Right lobe of liver (tissue), 6 donors: Measurements from ENCODE around the gene CRISP2. TPM values are rescaled to one million over a fixed set of nuclear protein-coding genes. Genes with fewer than 3 reads are reported as not detected.
"Not testable (repeated sequence)": the region's sequence is repeated elsewhere in the genome, so short reads cannot be mapped to it uniquely, and the experiment has no call there.

Experiments used
- ATAC-seq, 4 donors: fragments of 200-7000 bp; cut with Tn5 transposase; one replicate each; pipeline ENCODE4 v1.9.1; 2020; ENCODE audit warnings: mild to moderate bottlenecking in 4 of 4, moderate library complexity in 4 of 4
- DNase-seq, 3 donors: peaks; one replicate each; pipeline ENCODE4 v3.0.0-alpha.2; 2020
- H3K27ac ChIP-seq, 3 donors: fragments of 200-600 bp; one replicate each; pipeline ENCODE4 v1.8.0; 2022
- H3K27me3 ChIP-seq, 2 donors: fragments of 200-600 bp; one replicate each; pipeline ENCODE4 v1.8.0; 2022
- H3K36me3 ChIP-seq, 4 donors: fragments of 200-600 bp; sonication (generic) in 1 of 4; one replicate each; pipeline versions ENCODE4 v1.5.1 to v1.8.0; 2017 to 2022; ENCODE audit warnings: control low read depth in 1 of 4
- H3K4me1 ChIP-seq, 4 donors: fragments of 200-600 bp; sonication (generic) in 1 of 4; one replicate each; pipeline versions ENCODE4 v1.5.1 to v1.8.0; 2017 to 2022; ENCODE audit warnings: control low read depth in 1 of 4
- H3K4me3 ChIP-seq, 3 donors: fragments of 200-600 bp; one replicate each; pipeline ENCODE4 v1.8.0; 2022
- H3K9me3 ChIP-seq, 4 donors: fragments of 200-600 bp; sonication (generic) in 1 of 4; one replicate each; pipeline versions ENCODE4 v1.5.1 to v1.8.0; 2017 to 2022; ENCODE audit warnings: control low read depth in 1 of 4
- POLR2A ChIP-seq: fragments of 450-650 bp; IDR thresholded peaks from one replicate; pipeline ENCODE4 v1.6.1; 2017; ENCODE audit warnings: antibody characterized with exemption, mild to moderate bottlenecking
- WGBS: methylation state at CpG from one replicate; pipeline ENCODE4 v1.1.6; 2018; ENCODE audit warnings: low coverage, low lambda C conversion rate; ENCODE audit not compliant: insufficient coverage; ENCODE audit errors: missing lambda C conversion rate; 5-methylcytosine and 5-hydroxymethylcytosine counted together
- intact Hi-C, 2 donors: fragments of 100-400 bp; cut with DNase I; formaldehyde crosslinking; loops; one replicate each; pipeline versions ENCODE4 v1.11.2 to v1.14.1; 2022
- total RNA-seq, 6 experiments: library from RNA; depleted of rRNA in 2 of 6; stranded (reverse); fragments of >200 nt in 2 of 6; fragmentation: NEBNext Ultra II Directional in 3 of 6; extraction: Animal tissue kit (Norgen Biotek cat#: 25700) in 3 of 6; gene quantifications; one replicate each; pipeline versions ENCODE4 v1.1.0 to v1.2.4, GENCODE V29; 2016 to 2023
- TF ChIP-seq, protein P1 (sequence below), 4 donors: fragments of 200-600 bp in 3 of 4; fragments of 450-650 bp in 1 of 4; IDR thresholded peaks; one replicate each; pipeline versions ENCODE4 v1.5.1 to v1.8.0; 2016 to 2022; ENCODE audit warnings: antibody characterized with exemption in 4 of 4, mild to moderate bottlenecking in 2 of 4
- donor health status: DM: no; HTN: yes; CAD: no.
- donor health status: DM: no; HTN: no; CAD: no.
- donor health status: DM: no; HTN: no; CAD: no.
- donor health status: DM: no; HTN: yes; CAD: no.
- donor health status: DM: no; HTN: yes; CAD: no.

Gene CRISP2
- total RNA-seq, 6 experiments from 2014 or later, result not detected

DNA sequence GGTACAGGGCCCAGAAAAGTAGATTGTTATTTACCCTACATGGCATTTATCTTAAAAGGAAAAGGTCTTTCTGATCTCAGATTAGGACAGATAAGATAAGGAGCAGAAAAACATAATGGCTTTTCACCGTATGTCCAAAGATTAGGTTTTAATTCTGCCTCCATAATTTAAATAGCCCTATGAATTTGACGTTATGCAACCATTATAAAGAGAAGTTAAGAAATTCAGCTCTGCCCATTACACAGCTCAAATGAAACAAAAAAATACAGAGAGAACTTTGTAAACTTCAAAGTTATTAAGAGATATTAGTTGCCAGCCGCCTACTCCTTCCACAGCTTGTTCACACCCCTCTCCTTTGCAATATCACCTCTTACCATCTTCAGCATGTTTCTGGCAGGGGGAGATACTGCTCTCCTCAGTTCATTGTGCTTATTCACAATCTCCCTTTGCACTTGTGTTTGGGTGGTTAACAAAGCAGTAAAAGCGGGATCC, 22.7 kb upstream of the CRISP2 start:
- no peak for TF ChIP-seq POLR2A
- TF ChIP-seq, protein P1, sequence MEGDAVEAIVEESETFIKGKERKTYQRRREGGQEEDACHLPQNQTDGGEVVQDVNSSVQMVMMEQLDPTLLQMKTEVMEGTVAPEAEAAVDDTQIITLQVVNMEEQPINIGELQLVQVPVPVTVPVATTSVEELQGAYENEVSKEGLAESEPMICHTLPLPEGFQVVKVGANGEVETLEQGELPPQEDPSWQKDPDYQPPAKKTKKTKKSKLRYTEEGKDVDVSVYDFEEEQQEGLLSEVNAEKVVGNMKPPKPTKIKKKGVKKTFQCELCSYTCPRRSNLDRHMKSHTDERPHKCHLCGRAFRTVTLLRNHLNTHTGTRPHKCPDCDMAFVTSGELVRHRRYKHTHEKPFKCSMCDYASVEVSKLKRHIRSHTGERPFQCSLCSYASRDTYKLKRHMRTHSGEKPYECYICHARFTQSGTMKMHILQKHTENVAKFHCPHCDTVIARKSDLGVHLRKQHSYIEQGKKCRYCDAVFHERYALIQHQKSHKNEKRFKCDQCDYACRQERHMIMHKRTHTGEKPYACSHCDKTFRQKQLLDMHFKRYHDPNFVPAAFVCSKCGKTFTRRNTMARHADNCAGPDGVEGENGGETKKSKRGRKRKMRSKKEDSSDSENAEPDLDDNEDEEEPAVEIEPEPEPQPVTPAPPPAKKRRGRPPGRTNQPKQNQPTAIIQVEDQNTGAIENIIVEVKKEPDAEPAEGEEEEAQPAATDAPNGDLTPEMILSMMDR (IDR thresholded peaks at IDR 0.05), result no peak
- H3K27me3 ChIP-seq, result no peaks in the 10 kb centered on the region
- no peaks in the 10 kb centered on the region for H3K36me3 ChIP-seq
- intact Hi-C loops, result no loop called here
- H3K9me3 ChIP-seq, result no peaks in the 10 kb centered on the region
- DNase-seq (no peak), ATAC-seq (no peak)
- H3K4me1 ChIP-seq, result no peaks in the 10 kb centered on the region
- WGBS, result 51% methylated on average over 4 of the region's 4 CpGs
- no peak overlapping the region for H3K27ac ChIP-seq
- no peak overlapping the region for H3K4me3 ChIP-seq

DNA sequence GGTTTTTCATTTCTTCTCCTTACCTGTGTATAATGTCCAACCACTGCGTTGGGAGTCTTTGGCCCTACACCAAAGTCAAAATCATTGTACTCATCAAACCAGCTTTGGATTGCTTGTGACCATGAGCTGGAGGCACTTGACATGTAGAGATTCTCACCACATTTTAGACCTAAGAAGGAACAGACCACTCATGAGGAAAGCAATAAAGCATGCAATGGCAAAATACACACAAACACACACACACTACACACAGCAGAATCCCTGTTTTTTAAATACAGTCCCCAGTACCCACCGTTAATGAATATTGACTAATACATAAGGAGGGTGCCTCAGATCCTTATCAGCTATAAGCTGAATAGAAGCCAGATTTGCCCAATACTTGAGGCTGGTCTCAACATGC, 20.3 kb upstream of the CRISP2 start:
- no peaks in the 10 kb centered on the region for H3K36me3 ChIP-seq
- ATAC-seq (no peak), DNase-seq (no peak)
- H3K4me1 ChIP-seq, result no peaks in the 10 kb centered on the region
- intact Hi-C loops, result no loop called here
- H3K9me3 ChIP-seq, result no peaks in the 10 kb centered on the region
- WGBS, result 60% methylated on average over 2 of the region's 2 CpGs
- no peak overlapping the region for H3K4me3 ChIP-seq
- H3K27ac ChIP-seq, result no peak overlapping the region
- no peaks in the 10 kb centered on the region for H3K27me3 ChIP-seq
- TF ChIP-seq, protein P1 (IDR thresholded peaks at IDR 0.05), result no peak
- TF ChIP-seq POLR2A, result no peak

DNA sequence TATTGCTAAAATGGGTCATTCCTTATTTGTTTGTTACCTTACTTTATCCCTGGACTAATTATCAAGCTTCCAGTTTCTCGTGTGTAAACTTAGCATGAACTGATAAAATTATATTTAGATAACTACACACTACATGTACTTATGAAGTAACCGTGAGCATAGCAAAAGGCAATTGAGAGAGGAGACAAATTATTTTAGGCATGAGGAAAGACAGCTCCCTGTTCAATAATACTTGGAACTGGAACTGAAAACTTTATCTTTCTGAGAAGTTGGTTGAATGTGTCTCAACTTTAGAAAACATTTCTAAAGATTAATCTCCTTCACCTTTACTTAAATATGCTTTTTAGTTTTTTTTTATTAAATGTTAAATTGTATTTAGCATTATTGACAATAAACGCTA, 19.4 kb upstream of the CRISP2 start:
- no peaks in the 10 kb centered on the region for H3K27me3 ChIP-seq
- no peak for TF ChIP-seq POLR2A
- TF ChIP-seq, protein P1 (IDR thresholded peaks at IDR 0.05), result no peak
- no peak overlapping the region for H3K4me3 ChIP-seq
- no peaks in the 10 kb centered on the region for H3K4me1 ChIP-seq
- no peak for ATAC-seq
- no peak overlapping the region for H3K27ac ChIP-seq
- WGBS, result 56% methylated on average over 3 of the region's 3 CpGs
- intact Hi-C loops, result no loop called here
- no peak for DNase-seq
- no peaks in the 10 kb centered on the region for H3K36me3 ChIP-seq
- H3K9me3 ChIP-seq, result no peaks in the 10 kb centered on the region

DNA sequence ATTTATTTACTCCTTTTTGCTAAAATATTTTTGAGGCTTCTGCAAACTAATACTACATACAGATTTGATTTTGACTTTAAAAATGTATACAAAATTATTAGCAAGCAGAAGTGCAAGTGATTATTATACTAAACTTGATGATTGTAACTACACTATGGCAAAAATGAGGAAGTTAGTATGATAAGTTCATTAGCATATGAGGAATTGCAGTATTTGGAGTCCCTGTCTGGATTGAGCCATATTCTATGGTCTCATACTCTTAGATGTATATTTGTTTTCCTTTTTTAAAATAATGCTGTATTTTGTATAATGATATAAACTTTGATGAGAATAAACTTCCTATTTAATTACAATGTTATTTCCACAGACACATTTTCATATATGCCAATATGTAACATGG, 16.9 kb upstream of the CRISP2 start:
- intact Hi-C loops, result no loop called here
- Histone ChIP-seq H3K4me1 (no peaks in the 10 kb centered on the region), H3K36me3 (no peaks in the 10 kb centered on the region), H3K9me3 (no peaks in the 10 kb centered on the region), H3K4me3 (no peak overlapping the region), H3K27me3 (no peaks in the 10 kb centered on the region), H3K27ac (no peak overlapping the region)
- DNase-seq (no peak), ATAC-seq (no peak)
- TF ChIP-seq, protein P1 (IDR thresholded peaks at IDR 0.05), result no peak
- no peak for TF ChIP-seq POLR2A

DNA sequence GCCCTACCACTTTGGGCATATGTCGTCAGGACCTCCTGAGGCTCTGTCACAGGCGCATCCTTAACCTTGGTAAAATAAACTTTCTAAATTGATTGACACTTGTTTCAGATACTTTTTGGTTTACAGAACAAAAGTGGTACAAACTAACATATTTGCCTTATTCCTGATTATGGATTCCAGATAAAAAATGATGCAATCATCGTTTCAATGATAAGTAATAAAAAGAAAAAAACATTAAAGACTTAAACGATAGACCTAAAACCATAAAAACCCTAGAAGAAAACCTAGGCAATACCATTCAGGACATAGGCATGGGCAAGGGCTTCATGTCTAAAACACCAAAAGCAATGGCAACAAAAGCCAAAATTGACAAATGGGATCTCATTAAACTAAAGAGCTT, 10.6 kb upstream of the CRISP2 start:
- H3K27ac ChIP-seq, H3K27me3 ChIP-seq, H3K4me1 ChIP-seq, ATAC-seq, H3K9me3 ChIP-seq, DNase-seq, H3K36me3 ChIP-seq, intact Hi-C loops, H3K4me3 ChIP-seq: not testable (repeated sequence)
- WGBS, result 58% methylated on average over 4 of the region's 4 CpGs
